ENCODE results near the gene DNAJB8. TPM values are rescaled to one million over a fixed set of nuclear protein-coding genes. Genes with fewer than 3 reads are reported as not detected.

The DNAJB8 gene
- total RNA-seq, 1 experiment from 2014 or later: not detected

DNA sequence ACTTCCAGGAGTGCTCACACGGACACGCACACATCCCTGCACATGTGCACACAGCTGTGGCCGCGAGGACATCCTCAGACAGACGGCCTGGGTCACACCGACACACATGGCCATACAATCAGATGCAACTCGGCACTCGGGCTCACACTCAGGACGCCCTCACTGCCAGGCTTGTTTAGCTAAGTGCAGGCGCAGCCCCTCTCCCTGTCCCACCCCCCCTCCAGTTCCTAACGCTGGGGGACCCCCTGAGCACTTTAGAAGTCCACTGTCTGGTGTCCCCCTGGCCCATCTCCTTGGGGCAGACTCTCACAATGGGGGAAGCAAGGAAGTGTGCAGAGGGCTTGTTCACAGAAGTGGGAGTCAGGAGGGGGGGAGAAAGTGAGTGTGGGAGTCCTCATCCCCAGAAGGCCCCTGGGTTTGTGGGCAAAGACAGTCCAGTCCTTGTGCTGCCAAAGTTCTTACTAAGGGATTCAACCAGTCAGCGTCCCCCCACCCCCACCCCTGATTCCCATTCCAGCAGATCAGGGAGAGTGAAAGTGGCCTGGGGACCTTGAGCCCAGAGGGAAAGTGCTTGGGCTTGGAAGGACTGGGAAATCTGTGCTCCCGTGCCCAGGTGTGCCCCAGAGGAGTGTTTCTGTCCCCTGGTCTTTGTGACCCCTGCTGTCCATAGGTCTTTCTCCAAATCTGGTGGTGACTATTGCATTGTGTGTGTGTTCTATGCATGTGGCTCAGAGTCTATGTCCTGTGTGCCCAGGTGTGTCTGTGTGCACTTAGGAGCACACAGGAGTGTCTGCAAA is 27.1 kb upstream of the DNAJB8 start:
- Mint-ChIP-seq H3K4me3 (peak overlapping the region; percentile 38 to 75; a peak in 4 of 5 replicates), H3K27me3 (ENCODE audit: low read depth) (peaks cover 97% of the 10 kb centered on the region)

More for the DNA sequence above, 27.1 kb upstream of the DNAJB8 start:
- peak; percentile 51 for DNase-seq
- Histone ChIP-seq H3K56ac (ENCODE audit: insufficient read length, low read depth, low read length) (no peak overlapping the region), H4K8ac (replicated peaks; ENCODE audit: insufficient read length, low read depth, low read length) (no peak overlapping the region), H3K79me1 (ENCODE audit: insufficient read depth, low read depth, low read length, poor library complexity, severe bottlenecking) (no peaks in the 10 kb centered on the region), H4K5ac (ENCODE audit: insufficient read length, low read depth, low read length) (no peak overlapping the region), H3K4me1 (ENCODE audit: insufficient read depth, low read length) (no peaks in the 10 kb centered on the region), H3K79me2 (ENCODE audit: insufficient read depth, low read length) (no peaks in the 10 kb centered on the region), H3K9me3 (ENCODE audit: control insufficient read depth, low read depth, low read length) (no peaks in the 10 kb centered on the region), H2BK20ac (ENCODE audit: low read depth, low read length, poor library complexity, severe bottlenecking) (no peak overlapping the region), H2BK5ac (ENCODE audit: insufficient read length, low read length) (no peak overlapping the region), H4K20me1 (ENCODE audit: control insufficient read depth, insufficient read depth, insufficient read length) (peaks cover 3% of the 10 kb centered on the region), H3K9ac (ENCODE audit: extremely low read depth, insufficient read length, low read length) (no peak overlapping the region), H3K18ac (ENCODE audit: insufficient read length, low read depth, low read length) (peak overlapping the region; percentile 52), H4K91ac (ENCODE audit: insufficient read length, low read depth, low read length) (no peak overlapping the region), H3K27ac (ENCODE audit: insufficient read length, low read depth, low read length) (no peak overlapping the region), H3K4ac (ENCODE audit: low read depth, low read length) (no peak overlapping the region), H2BK12ac (ENCODE audit: insufficient read length, low read depth, low read length) (no peak overlapping the region), H3K23ac (ENCODE audit: insufficient read length, low read depth, low read length) (no peak overlapping the region), H3K14ac (ENCODE audit: insufficient read depth, low read length) (no peak overlapping the region), H2BK120ac (ENCODE audit: low read depth, low read length, poor library complexity, severe bottlenecking) (no peak overlapping the region), H3K4me2 (ENCODE audit: insufficient read depth, insufficient read length, low read length) (no peak overlapping the region), H2BK15ac (ENCODE audit: low read depth, low read length) (no peak overlapping the region), H3K23me2 (ENCODE audit: insufficient read length, low read depth, low read length, poor library complexity, severe bottlenecking) (peaks cover 10% of the 10 kb centered on the region), H2AK5ac (ENCODE audit: insufficient read length, low read length) (no peak overlapping the region), H2AFZ (ENCODE audit: low read length) (no peak overlapping the region), H3K27me3 (ENCODE audit: insufficient read depth, low read length) (peaks cover 84% of the 10 kb centered on the region), H3T11ph (ENCODE audit: low read length) (no peak overlapping the region)
- H3K9me3 Mint-ChIP-seq: peaks cover 3 to 4% of the 10 kb centered on the region in 2 experiments; a peak in 2 of 5 replicates
- TF ChIP-seq, protein P1, sequence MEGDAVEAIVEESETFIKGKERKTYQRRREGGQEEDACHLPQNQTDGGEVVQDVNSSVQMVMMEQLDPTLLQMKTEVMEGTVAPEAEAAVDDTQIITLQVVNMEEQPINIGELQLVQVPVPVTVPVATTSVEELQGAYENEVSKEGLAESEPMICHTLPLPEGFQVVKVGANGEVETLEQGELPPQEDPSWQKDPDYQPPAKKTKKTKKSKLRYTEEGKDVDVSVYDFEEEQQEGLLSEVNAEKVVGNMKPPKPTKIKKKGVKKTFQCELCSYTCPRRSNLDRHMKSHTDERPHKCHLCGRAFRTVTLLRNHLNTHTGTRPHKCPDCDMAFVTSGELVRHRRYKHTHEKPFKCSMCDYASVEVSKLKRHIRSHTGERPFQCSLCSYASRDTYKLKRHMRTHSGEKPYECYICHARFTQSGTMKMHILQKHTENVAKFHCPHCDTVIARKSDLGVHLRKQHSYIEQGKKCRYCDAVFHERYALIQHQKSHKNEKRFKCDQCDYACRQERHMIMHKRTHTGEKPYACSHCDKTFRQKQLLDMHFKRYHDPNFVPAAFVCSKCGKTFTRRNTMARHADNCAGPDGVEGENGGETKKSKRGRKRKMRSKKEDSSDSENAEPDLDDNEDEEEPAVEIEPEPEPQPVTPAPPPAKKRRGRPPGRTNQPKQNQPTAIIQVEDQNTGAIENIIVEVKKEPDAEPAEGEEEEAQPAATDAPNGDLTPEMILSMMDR (conservative IDR thresholded peaks at IDR 0.05): no peak
- H3K4me1 Mint-ChIP-seq: peaks cover 25 to 49% of the 10 kb centered on the region in 2 experiments
- H3K36me3 Mint-ChIP-seq (ENCODE audit: insufficient read depth in 1 of 3, low read depth in 3 of 3): no peaks in the 10 kb centered on the region; a peak in 2 of 7 replicates
- no peak overlapping the region; a peak in 1 of 7 replicates for H3K27ac Mint-ChIP-seq
- WGBS (ENCODE audit: extremely low coverage, insufficient read length, low lambda C conversion rate): no CpG with 5 or more reads among the region's 13 CpGs

All from H9 (cell line).